Stimulated activated naive CD8-positive, alpha-beta T cell treated with anti-CD3 and anti-CD28 coated beads, Interleukin-15, amount 100 ng/mL, for 72 hours (primary cell): Measurements from ENCODE around the gene SYTL3.
"Not testable (repeated sequence)": the region's sequence is repeated elsewhere in the genome, so short reads cannot be mapped to it uniquely, and the experiment has no call there.

Experiments
- ATAC-seq: fragments of 150-1000 bp; cut with Tn5 transposase; 2 replicates; pipeline ENCODE4 v1.10.0; 2021; ENCODE audit warnings: mild to moderate bottlenecking, moderate library complexity
- DNase-seq, 2 donors: peaks; one replicate each; pipeline ENCODE4 v3.0.0; 2021 to 2022
- H3K27ac Mint-ChIP-seq, 2 donors: one replicate each; pipeline ENCODE4 v1.8.0; 2022; ENCODE audit warnings: mild to moderate bottlenecking in 2 of 2, mixed read lengths in 2 of 2, moderate library complexity in 2 of 2
- H3K27me3 Mint-ChIP-seq: one replicate; pipeline ENCODE4 v1.8.0; 2022; ENCODE audit warnings: mixed read lengths
- H3K4me1 Mint-ChIP-seq: one replicate; pipeline ENCODE4 v1.8.0; 2022; ENCODE audit warnings: mild to moderate bottlenecking, mixed read lengths
- H3K4me3 Mint-ChIP-seq, 2 donors: one replicate each; pipeline ENCODE4 v1.8.0; 2022; ENCODE audit warnings: mild to moderate bottlenecking in 2 of 2, mixed read lengths in 2 of 2, moderate library complexity in 1 of 2
- H3K9me3 Mint-ChIP-seq, 2 donors: one replicate each; pipeline ENCODE4 v1.8.0; 2022; ENCODE audit warnings: mixed read lengths in 2 of 2

SYTL3 gene

DNA sequence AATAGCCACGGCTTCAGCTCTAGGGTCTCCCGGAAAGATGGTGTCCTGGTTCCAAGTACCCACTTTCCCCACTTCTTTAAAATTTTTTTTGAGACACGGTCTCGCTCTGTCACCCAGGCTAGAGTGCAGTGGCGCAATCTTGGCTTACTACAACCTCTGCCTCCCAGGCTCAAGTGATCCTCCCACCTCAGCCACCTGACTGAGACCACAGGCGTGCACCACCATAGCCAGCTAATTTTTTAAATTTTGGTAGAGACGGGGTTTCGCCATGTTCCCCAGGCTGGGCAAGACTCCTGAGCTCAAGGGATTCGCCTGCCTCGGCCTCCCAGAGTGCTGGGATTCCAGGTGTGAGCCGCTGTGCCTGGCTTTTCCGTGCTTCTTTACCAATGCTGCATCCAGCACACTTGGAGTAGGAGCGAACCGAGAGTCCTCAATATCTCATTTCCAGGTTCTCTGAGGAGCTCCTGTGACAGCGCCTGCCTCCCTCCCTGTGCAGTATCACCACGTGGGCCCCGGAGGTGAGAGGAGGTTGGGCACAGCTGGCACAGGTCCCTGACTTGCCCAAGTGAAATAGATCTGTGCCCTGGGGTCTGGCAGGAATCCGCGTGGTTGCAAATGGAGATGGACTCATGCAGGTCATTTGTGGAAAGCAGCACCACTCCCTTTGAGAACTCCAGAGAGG, 132.0 kb downstream of the SYTL3 start:
- no peak overlapping the region for H3K4me3 Mint-ChIP-seq
- peak overlapping the region in 1 of 2 donors; percentile 91 for H3K27ac Mint-ChIP-seq

DNA sequence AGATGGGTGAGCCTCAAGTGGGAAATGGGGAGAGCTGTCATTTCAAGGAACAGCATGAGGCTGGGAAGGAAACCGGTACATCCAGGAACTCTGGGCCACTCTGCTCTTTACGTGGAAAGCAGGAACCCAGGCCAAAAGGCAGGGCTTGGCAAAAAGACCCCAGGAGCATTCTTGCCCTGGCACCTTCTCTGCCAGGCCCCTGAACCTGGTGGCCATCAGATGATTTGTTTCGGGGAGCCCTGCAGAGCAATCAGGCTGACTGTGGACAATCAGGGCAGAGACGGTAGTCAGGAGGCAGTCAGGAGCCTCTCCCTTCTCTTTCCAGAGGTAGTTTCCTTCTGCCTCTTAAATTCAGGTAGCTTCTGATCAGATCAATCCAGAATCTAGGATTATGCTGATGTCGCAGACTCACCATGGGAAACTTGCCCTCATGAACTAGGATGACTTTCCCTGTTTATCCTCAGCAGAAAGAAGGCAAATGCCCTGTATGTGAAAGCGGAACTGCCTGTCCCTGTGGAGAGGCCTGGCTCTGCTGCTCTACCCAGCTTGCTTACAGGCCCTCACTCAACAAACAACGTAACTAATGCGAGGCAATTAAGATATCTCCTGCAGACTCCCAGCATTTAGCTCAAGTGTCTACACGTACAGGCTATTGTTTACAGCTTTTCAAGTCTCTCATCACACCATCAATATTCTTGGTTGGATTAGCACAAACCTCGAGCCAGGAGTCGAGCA, 132.7 kb downstream of the SYTL3 start:
- Mint-ChIP-seq H3K4me3 (no peak overlapping the region), H3K27ac (peak overlapping the region in 1 of 2 donors; percentile 91), H3K4me1 (peaks cover 31% of the 10 kb centered on the region), H3K9me3 (no peaks in the 10 kb centered on the region), H3K27me3 (no peaks in the 10 kb centered on the region)
- no peak for ATAC-seq
- no peak for DNase-seq

More for the DNA sequence above, 132.0 kb downstream of the SYTL3 start:
- Mint-ChIP-seq H3K4me1 (peaks cover 38% of the 10 kb centered on the region), H3K27me3 (no peaks in the 10 kb centered on the region), H3K9me3 (no peaks in the 10 kb centered on the region)
- no peak for DNase-seq
- ATAC-seq: no peak

DNA sequence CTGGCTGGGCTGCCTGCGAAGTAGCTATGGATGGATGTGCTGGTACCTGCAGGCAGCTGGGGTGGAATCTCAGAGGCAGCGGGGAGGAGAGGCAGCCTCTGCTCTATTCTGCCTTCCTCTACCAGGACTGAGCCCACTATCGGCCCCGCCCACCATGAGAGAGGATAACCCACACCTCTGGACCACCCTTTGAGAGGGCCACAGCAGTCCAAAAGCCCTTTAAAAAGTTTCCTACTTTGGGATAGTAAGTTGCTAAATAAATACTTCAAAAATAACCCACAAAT, 133.3 kb downstream of the SYTL3 start:
- Mint-ChIP-seq H3K4me3 (no peak overlapping the region), H3K27ac (no peak overlapping the region), H3K4me1 (peaks cover 27% of the 10 kb centered on the region), H3K27me3 (no peaks in the 10 kb centered on the region), H3K9me3 (no peaks in the 10 kb centered on the region)
- ATAC-seq: no peak
- no peak for DNase-seq

DNA sequence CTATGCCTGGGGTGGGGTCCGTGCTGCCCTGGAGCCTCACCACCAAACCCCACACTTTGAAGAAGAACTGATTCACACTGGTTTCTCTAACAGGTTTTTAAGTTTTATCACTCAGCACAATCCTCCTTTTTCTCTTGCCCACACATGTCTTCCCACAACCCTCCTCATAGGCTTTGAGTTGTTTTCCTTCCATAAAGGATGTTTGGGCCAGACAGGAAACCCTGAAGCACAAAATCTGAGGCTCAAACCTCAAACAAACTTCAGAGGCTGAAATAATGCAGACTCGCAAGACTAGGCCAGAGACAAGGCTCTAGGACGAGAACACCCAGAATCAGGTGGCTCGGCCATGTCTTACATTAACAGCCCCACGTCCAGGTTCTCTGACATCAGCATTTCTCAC, 134.0 kb downstream of the SYTL3 start:
- H3K4me3 Mint-ChIP-seq: no peak overlapping the region
- no peak for ATAC-seq

DNA sequence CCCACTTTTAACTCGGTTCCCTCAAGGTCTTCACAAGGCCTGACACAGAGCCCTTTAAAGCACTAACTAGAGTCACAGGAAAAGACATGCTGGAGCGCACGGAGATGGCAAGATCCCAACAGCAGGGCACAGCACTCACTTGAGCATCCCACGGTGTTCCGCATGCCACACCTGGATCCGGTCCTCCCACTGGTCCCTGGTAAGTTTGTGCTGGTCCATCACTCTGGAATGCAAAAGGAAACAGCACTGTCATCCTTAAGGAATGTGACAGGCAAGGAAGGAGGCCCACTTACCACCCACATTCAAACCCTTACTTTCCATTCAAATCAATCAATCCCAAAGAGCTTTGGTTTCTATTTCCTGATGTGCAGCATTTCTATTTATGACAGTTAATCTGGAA, 134.7 kb downstream of the SYTL3 start:
- Mint-ChIP-seq H3K4me3 (no peak overlapping the region), H3K4me1 (peaks cover 24% of the 10 kb centered on the region), H3K27me3 (no peaks in the 10 kb centered on the region), H3K9me3 (no peaks in the 10 kb centered on the region), H3K27ac (no peak overlapping the region)
- DNase-seq: no peak
- no peak for ATAC-seq

More for the DNA sequence above, 134.0 kb downstream of the SYTL3 start:
- no peaks in the 10 kb centered on the region for H3K27me3 Mint-ChIP-seq
- no peaks in the 10 kb centered on the region for H3K9me3 Mint-ChIP-seq
- H3K27ac Mint-ChIP-seq: peak overlapping the region; percentile 12 to 58
- H3K4me1 Mint-ChIP-seq: peaks cover 22% of the 10 kb centered on the region
- DNase-seq: no peak

DNA sequence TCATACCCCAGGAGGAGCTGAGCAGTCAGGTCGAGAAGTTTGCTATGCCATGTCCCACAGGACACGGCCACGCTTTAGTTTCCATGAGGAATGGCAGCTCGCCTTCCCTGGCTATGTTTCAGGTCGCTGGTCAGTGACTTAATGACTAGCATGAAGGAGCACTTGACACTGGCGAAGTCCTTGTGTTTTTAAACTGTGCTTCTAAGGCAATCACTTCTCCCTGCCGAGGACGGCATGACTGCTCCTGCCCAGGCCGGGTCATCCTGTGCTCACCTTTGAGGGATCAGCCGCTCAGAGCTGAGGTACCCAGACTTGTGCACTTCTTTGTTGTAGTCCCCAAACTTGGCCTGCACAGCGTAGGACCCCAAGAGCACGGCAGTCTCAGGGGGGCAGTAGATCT, 135.2 kb downstream of the SYTL3 start:
- DNase-seq (no peak), ATAC-seq (no peak)
- Mint-ChIP-seq H3K27me3 (no peaks in the 10 kb centered on the region), H3K9me3 (no peaks in the 10 kb centered on the region), H3K4me1 (peaks cover 29% of the 10 kb centered on the region), H3K27ac (no peak overlapping the region), H3K4me3 (no peak overlapping the region)

DNA sequence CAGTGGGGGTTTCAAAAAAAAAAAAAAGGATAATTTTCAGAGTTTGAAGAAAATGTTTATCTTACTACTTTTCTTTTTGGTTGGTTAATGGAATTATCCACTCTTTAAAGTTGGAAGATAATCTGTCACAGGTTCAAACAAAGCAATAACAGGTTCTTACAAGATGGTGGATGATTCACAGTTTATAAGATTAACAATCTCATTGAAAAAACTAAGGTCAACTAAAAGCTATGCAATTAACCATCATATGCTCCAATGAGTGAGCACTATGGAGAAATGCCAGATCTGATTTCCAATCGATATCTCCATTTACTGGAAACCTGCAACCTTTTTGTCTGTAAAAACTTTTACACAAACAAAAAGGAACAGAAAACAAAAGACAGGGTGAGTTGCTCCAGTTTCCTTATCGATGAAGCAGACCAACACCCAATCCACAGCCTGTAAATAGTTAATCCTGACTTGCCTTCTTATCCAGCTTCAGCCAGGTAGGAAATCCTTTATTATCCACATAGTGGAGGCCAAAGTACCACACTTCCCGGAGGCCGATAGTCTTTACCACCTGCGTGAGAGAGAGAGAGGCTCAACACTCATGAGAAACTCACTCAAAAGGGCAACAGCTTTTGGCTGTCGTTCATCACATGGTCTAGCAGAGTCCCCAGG, 136.9 kb downstream of the SYTL3 start:
- no peak for ATAC-seq
- Mint-ChIP-seq H3K27ac (peak overlapping the region in 1 of 2 donors; percentile 27), H3K4me3 (no peak overlapping the region), H3K9me3 (no peaks in the 10 kb centered on the region), H3K4me1 (peaks cover 37% of the 10 kb centered on the region), H3K27me3 (no peaks in the 10 kb centered on the region)
- no peak for DNase-seq

DNA sequence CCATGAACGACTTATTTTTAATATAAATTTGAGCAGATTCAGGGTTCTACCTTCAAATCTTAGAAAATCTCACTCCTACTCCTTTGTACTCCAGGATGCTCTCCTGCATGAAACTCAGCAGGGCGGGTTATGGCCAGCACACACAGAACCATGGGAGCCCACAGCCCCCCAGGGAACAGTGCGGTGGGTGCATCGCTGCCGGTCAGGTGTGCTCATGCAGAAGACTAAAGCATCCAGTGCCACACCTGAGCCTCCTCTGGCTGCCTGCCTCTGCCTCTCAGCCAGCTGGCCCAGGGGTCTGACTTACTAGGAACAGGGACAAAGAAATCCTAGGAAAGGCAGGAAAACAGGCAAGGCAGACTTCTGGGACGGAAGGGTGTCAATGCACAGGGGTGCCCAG, 137.5 kb downstream of the SYTL3 start:
- DNase-seq (no peak), ATAC-seq (no peak)
- H3K4me1 Mint-ChIP-seq: peaks cover 38% of the 10 kb centered on the region
- H3K4me3 Mint-ChIP-seq: no peak overlapping the region
- H3K27me3 Mint-ChIP-seq: no peaks in the 10 kb centered on the region
- peak overlapping the region in 1 of 2 donors; percentile 25 for H3K27ac Mint-ChIP-seq
- H3K9me3 Mint-ChIP-seq: no peaks in the 10 kb centered on the region

DNA sequence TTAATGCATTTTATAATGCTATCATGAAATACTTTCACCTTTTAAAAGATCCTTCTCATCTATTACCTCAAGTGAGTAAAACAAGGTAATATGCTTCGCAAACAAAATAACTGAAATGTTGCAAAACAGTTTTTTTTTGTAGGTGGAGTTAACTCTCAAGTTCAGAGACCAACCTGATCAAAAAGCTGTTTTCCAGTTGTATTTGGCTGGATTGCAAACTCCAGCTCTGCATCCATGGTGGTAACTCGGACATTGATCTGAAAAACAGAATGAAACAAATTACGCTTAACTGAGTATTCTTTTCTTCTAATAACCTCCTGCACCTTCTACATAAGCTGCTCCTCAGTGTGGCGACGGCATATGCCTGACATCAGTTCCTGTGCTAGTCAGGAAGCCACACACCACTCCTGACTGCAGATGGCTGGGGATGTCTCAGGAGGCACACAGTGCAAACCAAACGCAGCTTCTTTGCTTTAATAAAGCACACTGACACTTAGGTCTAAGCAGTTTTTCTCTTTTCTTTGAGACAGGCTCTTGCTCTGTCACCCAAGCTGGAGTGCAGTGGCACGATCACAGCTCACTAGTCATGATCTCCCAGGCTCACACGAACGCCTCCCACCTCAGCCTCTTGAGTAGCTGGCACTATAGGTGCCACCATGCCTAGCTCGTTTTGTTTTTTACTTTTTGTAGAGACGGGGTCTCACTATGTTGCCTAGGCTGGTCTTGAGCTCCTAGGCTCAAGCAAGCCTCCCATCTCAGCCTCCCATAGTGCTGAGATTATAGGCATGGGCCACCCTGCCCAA, 139.5 kb downstream of the SYTL3 start:
- ATAC-seq: peak; percentile 93
- peak overlapping the region; percentile 42 to 76 for H3K4me3 Mint-ChIP-seq
- H3K9me3 Mint-ChIP-seq: no peaks in the 10 kb centered on the region
- peak overlapping the region; percentile 83 to 97 for H3K27ac Mint-ChIP-seq
- peak in 1 of 2 donors; percentile 25 for DNase-seq
- peaks cover 56% of the 10 kb centered on the region for H3K4me1 Mint-ChIP-seq
- H3K27me3 Mint-ChIP-seq: no peaks in the 10 kb centered on the region

DNA sequence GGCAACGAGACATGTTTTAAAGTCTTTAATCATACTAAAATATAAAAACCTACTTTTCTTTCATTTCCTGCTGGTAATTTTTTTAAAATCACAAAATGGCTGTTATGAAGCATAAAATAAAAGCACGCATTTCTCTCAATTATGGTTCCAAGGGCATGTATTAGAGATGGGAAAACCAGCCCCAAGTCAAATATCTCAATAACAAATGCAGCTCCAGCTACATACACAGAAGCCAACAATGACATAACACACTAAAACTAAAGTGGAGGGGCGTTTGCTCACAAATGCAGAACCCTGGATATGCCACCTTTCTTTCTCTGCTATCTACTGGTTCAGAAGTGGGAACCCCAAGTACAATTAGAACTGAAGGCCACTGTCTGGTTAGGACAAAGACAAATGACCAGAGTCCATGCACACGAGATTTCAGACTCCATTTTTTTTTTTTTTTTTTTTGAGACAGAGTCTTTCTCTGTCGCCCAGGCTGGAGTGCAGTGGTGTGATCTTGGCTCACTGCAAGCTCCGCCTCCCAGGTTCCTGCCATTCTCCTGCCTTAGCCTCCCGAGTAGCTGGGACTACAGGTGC, 141.5 kb downstream of the SYTL3 start:
- ATAC-seq (no peak), DNase-seq (no peak)
- Mint-ChIP-seq H3K4me1 (peaks cover 75% of the 10 kb centered on the region), H3K27ac (peak overlapping the region in 1 of 2 donors; percentile 12), H3K4me3 (no peak overlapping the region), H3K27me3 (no peaks in the 10 kb centered on the region), H3K9me3 (no peaks in the 10 kb centered on the region)

DNA sequence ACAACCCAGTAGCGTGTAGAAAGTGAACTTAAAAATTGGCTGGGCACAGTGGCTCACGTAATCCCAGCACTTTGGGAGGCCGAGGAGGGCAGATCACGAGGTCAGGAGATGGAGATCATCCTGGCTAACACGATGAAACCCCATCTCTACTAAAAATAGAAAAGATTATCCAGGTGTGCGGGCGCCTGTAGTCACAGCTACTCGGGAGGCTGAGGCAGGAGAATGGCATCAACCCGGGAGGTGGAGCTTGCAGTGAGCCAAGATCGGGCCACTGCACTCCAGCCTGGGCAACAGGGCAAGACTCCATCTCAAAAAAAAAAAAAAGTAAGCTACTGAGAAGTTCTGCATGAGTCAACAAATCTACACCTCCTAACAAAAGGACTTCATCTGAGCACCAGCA, 142.7 kb downstream of the SYTL3 start:
- not testable (repeated sequence) for H3K4me3 Mint-ChIP-seq, H3K27me3 Mint-ChIP-seq, DNase-seq, H3K9me3 Mint-ChIP-seq, ATAC-seq
- H3K4me1 Mint-ChIP-seq: peaks cover 86% of the 10 kb centered on the region
- H3K27ac Mint-ChIP-seq: peak overlapping the region; percentile 25 to 87

DNA sequence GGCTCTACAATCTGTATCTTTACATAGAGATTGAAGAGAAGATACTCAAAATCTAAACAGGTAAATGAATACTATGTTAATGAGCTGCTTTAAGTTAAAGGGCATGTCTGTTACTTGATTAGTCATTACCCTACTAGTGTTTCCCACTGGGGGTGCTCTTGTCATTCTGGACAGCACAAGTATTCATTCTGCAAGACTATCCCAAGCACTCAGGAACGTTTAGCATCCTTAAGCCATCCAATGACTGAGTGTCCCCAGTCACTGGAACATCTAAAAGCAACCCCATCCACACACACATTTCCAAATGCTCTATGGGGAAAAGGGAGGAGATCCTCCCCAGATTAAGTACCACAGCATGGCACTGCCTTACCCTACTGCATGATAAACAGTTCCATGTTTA, 143.6 kb downstream of the SYTL3 start:
- DNase-seq (no peak), ATAC-seq (peak; percentile 77)
- H3K27me3 Mint-ChIP-seq: no peaks in the 10 kb centered on the region
- no peaks in the 10 kb centered on the region for H3K9me3 Mint-ChIP-seq
- H3K27ac Mint-ChIP-seq: no peak overlapping the region
- H3K4me3 Mint-ChIP-seq: no peak overlapping the region
- H3K4me1 Mint-ChIP-seq: peaks cover 95% of the 10 kb centered on the region

DNA sequence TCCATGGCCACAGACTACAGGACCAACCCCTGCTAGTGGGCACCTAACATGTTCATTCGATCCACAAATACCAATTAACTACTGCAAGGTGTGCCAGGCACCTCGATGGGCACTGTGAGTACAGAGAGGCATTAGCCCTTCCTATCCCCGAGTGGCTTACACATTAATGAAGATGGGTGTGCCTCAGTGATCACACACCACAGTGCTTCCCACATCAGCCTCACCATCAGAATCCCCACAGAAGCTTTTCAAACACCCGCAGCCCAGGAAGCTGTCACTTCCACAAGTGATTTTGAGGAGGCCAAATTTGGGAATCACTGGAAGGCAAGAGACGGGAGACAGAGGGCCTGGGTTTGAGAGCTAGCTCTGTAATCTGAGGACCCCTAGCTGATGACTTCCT, 145.7 kb downstream of the SYTL3 start:
- peaks cover 97% of the 10 kb centered on the region for H3K4me1 Mint-ChIP-seq
- no peaks in the 10 kb centered on the region for H3K27me3 Mint-ChIP-seq
- ATAC-seq: no peak
- H3K4me3 Mint-ChIP-seq: no peak overlapping the region
- no peak overlapping the region for H3K27ac Mint-ChIP-seq
- DNase-seq: no peak
- H3K9me3 Mint-ChIP-seq: no peaks in the 10 kb centered on the region

DNA sequence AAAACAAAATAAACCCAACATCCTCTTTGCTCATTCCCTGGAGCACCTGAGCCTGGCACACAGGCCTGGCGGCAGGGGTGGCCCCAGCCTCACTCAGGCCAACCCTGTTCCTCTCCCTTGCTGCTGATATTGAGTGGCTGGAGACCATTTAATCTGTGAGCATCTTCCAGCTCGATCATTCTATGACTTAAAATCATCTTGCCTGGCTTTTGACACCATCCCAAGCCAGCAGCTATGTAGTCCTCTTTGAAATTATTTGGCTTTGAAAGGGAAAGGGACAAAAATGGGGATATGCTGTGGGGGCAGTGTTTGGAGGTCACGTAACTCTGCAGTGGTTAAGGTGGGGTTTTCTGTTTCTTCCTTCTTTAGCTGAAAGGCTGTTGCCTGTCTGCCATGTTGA, 146.5 kb downstream of the SYTL3 start:
- H3K4me3 Mint-ChIP-seq: no peak overlapping the region
- no peak for ATAC-seq
- no peaks in the 10 kb centered on the region for H3K27me3 Mint-ChIP-seq
- DNase-seq: no peak
- no peaks in the 10 kb centered on the region for H3K9me3 Mint-ChIP-seq
- H3K27ac Mint-ChIP-seq: peak overlapping the region in 1 of 2 donors; percentile 36
- H3K4me1 Mint-ChIP-seq: peaks cover 97% of the 10 kb centered on the region
